IPS DF 6.9 (cell line): ENCODE data around the gene SKIDA1.

Experiments used
- DNase-seq: peaks from one replicate; pipeline ENCODE4 v3.0.0-alpha.2; 2013; ENCODE audit warnings: low read depth, low spot score
- H3K27ac ChIP-seq: one replicate; pipeline ENCODE4 v1.5.1; 2013; ENCODE audit warnings: low read length, control low read depth
- H3K27me3 ChIP-seq: 2 replicates; pipeline ENCODE4 v1.6.1; 2013; ENCODE audit warnings: mild to moderate bottlenecking, low read length; ENCODE audit not compliant: control insufficient read depth, insufficient read depth
- H3K36me3 ChIP-seq: 2 replicates; pipeline ENCODE4 v1.6.1; 2013; ENCODE audit warnings: low read length; ENCODE audit not compliant: control insufficient read depth, insufficient read depth
- H3K4me1 ChIP-seq: 2 replicates; pipeline ENCODE4 v1.6.1; 2013; ENCODE audit warnings: low read length; ENCODE audit not compliant: control insufficient read depth, insufficient read depth
- H3K4me3 ChIP-seq: 2 replicates; pipeline ENCODE4 v1.5.1; 2013; ENCODE audit warnings: mild to moderate bottlenecking, low read length
- H3K9me3 ChIP-seq: 2 replicates; pipeline ENCODE4 v1.6.1; 2013; ENCODE audit warnings: low read length, inconsistent platforms; ENCODE audit not compliant: control insufficient read depth, insufficient read depth
- WGBS: extraction: QIAGEN DNeasy Blood & Tissue Kit; methylation state at CpG from one replicate; pipeline ENCODE4 v1.1.7; 2013; ENCODE audit warnings: mixed read lengths, missing lambda C conversion rate; ENCODE audit not compliant: insufficient read length, insufficient coverage; 5-methylcytosine and 5-hydroxymethylcytosine counted together

SKIDA1 gene

DNA sequence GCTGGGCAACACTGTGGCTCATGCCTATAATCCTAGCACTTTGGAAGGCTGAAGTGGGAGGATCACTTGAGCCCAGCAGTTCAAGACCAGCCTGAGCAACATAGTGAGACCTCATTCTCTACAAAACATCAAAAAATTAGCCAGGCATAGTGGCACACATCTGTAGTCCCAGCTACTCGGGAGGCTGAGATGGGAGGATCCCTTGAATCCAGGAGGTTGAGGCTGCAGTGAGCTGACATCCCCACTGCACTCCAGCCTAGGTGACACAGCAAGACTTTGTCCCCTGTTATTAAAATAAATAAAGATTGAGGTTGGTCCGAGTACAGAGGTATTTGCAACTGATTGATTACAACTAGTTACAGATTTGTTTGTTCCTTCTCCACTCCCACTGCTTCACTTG lies 44.1 kb downstream of the SKIDA1 start:
- Histone ChIP-seq H3K36me3 (no peaks in the 10 kb centered on the region), H3K27me3 (no peaks in the 10 kb centered on the region), H3K27ac (no peak overlapping the region), H3K4me3 (no peak overlapping the region), H3K4me1 (no peaks in the 10 kb centered on the region), H3K9me3 (no peaks in the 10 kb centered on the region)
- no peak for DNase-seq
- WGBS: no CpG with 5 or more reads among the region's 2 CpGs

GRCh38 chr10:21479570-21480315 lies 45.7 kb downstream of the SKIDA1 start:
- H3K27ac ChIP-seq: no peak overlapping the region
- H3K4me1 ChIP-seq: no peaks in the 10 kb centered on the region
- no peak for DNase-seq
- no peaks in the 10 kb centered on the region for H3K36me3 ChIP-seq
- no peaks in the 10 kb centered on the region for H3K9me3 ChIP-seq
- WGBS: no CpG with 5 or more reads among the region's 6 CpGs
- no peak overlapping the region for H3K4me3 ChIP-seq
- H3K27me3 ChIP-seq: no peaks in the 10 kb centered on the region

DNA sequence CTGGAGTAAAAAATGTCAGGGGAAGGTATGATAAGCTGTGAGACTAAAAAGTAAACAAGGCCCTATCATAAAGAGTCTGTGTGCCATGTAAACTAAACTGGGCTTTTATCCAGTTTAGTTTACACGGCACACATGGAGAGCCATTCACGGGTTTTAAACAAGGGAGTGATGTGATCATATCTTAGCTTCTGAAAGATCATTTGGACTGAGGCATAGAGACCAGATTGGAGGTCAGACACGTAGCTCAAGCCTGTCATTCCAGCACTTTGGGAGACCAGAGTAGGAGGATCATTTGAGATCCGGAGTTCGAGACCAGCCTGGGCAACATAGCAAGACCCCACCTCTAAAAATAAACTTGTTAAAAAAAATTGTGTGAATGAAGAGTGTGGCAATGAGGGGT lies 50.1 kb downstream of the SKIDA1 start:
- no CpG with 5 or more reads among the region's 5 CpGs for WGBS
- Histone ChIP-seq H3K4me1 (no peaks in the 10 kb centered on the region), H3K9me3 (no peaks in the 10 kb centered on the region), H3K27ac (no peak overlapping the region), H3K4me3 (no peak overlapping the region), H3K36me3 (no peaks in the 10 kb centered on the region), H3K27me3 (no peaks in the 10 kb centered on the region)
- DNase-seq: no peak

- Histone ChIP-seq H3K27me3 (no peaks in the 10 kb centered on the region), H3K4me1 (no peaks in the 10 kb centered on the region), H3K9me3 (no peaks in the 10 kb centered on the region), H3K36me3 (no peaks in the 10 kb centered on the region), H3K27ac (no peak overlapping the region), H3K4me3 (no peak overlapping the region)
- DNase-seq: no peak
- no CpG with 5 or more reads among the region's 10 CpGs for WGBS
Measured at GRCh38 chr10:21473541-21473940, 51.9 kb downstream of the SKIDA1 start.

DNA sequence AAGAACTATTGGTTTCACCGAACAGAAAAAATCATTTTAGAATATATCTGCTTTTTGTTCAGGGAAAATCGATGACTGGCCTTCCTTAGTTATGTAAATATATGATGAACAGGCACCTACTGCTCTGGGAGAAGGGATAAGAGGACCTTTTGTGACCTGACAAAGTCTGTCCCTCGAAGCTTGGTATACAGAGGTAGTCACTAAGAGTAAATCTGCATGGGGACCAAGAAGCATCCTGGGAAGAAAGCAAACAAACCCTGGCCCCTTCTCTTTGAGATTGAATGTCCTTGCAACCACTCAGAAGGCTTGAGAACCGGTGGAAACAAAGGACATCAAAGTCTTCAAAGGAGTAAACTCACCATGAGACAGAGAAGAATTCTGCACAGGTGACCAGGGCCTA lies 52.3 kb downstream of the SKIDA1 start:
- no CpG with 5 or more reads among the region's 4 CpGs for WGBS
- H3K27ac ChIP-seq: no peak overlapping the region
- H3K4me3 ChIP-seq: no peak overlapping the region
- H3K27me3 ChIP-seq: no peaks in the 10 kb centered on the region
- no peaks in the 10 kb centered on the region for H3K9me3 ChIP-seq
- H3K4me1 ChIP-seq: no peaks in the 10 kb centered on the region
- DNase-seq: peak; percentile 75
- no peaks in the 10 kb centered on the region for H3K36me3 ChIP-seq

- H3K4me1 ChIP-seq: no peaks in the 10 kb centered on the region
- no peak overlapping the region for H3K27ac ChIP-seq
- no peak for DNase-seq
- H3K4me3 ChIP-seq: no peak overlapping the region
- no peaks in the 10 kb centered on the region for H3K9me3 ChIP-seq
- no peaks in the 10 kb centered on the region for H3K27me3 ChIP-seq
- H3K36me3 ChIP-seq: no peaks in the 10 kb centered on the region
- no CpG with 5 or more reads among the region's 3 CpGs for WGBS
Measured at GRCh38 chr10:21468086-21468485, 57.4 kb downstream of the SKIDA1 start.

DNA sequence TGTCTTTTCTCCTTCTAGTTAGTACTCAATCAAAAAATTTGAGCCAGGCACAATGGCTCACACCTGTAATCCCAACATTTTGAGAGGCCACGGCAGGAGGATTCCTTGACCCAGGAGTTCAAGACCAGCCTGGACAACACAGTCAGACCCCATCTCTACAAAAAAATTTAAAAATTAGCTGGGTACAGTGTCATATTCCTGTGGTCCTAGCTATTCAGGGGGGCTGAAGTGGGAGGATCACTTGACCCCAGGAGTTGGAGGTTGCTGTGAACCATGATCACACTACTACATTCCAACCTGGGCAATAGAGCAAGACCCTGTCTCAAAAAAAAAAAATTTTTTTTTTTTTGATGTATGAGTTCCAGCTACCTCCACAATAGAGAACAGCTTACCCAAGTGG lies 57.8 kb downstream of the SKIDA1 start:
- Histone ChIP-seq H3K36me3 (no peaks in the 10 kb centered on the region), H3K27ac (no peak overlapping the region), H3K4me1 (no peaks in the 10 kb centered on the region), H3K9me3 (no peaks in the 10 kb centered on the region), H3K4me3 (no peak overlapping the region), H3K27me3 (no peaks in the 10 kb centered on the region)
- no CpG with 5 or more reads among the region's 1 CpG for WGBS
- no peak for DNase-seq

GRCh38 chr10:21464134-21464533 lies 61.3 kb downstream of the SKIDA1 start:
- Histone ChIP-seq H3K27me3 (no peaks in the 10 kb centered on the region), H3K36me3 (no peaks in the 10 kb centered on the region), H3K27ac (no peak overlapping the region), H3K4me1 (no peaks in the 10 kb centered on the region), H3K9me3 (no peaks in the 10 kb centered on the region), H3K4me3 (no peak overlapping the region)
- WGBS: no CpG with 5 or more reads among the region's 7 CpGs
- DNase-seq: no peak
